Inflammatory macrophage treated with lipopolysaccharide for 4 hours (primary cell): Measurements from ENCODE around the gene DEPDC5.

Experiments
- DNase-seq: peaks from one replicate; pipeline ENCODE4 v3.0.0-alpha.2; 2020

Gene DEPDC5

GRCh38 chr22:31816750-31817149 is 62.9 kb downstream of the DEPDC5 start:
- no peak for DNase-seq

DNA sequence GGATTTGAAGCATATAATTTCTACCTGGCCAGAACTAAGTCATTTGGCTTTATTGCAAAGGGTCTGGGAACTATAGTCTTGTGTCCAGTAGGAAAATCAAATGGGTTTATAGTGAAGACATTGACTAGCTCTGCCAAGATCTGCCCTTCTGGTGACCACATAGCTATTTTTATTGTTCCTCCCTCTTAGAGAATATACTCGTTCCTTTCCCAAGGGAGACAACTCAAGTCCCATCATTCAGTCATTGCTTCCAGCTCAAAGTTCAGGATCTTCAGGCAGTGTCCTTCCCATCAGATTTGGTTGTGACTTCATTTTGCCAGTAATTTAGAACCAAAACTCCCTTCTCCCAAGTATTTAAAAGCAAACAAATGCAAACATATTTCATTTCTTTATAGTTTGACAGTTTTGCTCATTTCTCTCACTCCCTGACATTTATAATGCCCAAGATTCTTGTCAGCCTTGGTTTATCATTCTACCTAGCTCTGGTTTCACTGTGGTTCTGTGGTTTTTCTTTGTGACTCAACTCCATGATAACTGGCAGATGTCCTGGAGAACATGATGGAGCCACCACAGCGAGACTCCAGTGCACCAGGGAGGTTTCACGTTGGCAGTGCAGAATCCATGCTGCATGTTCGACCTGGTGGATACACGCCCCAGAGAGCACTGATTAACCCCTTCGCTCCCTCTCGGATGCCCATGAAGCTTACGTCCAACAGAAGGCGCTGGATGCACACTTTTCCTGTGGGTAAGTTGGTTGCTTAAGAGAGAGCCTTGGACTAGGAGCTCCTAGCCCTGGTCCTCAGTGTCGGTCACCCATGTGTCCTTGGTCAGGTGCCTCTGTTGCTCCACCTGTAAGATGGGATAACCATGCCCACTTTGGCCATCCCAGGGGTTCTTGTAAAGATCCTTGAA is 64.9 kb downstream of the DEPDC5 start:
- no peak for DNase-seq

- DNase-seq = no peak
These were observed 66.8 kb downstream of the DEPDC5 start for GRCh38 chr22:31820655-31821054.

GRCh38 chr22:31821572-31821971 is 67.8 kb downstream of the DEPDC5 start:
- DNase-seq = no peak

DNA sequence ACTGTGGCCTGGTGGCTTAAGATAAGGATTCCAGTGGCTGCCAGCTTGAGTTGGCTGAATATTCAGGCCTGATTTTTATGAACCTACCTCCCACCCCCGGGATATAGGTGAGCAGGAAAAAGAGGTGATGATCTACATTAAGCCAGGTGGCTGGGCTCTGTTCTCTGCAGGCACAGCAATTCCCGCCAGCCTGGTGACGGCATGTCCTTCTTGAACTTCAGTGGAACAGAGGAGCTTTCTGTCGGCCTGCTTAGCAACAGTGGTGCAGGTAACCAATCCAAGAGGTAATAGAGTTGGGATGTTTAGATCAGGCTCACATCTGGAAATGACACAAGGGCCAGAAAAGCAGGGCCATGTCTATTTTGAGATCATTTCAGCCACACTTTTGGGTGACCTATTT is 68.7 kb downstream of the DEPDC5 start:
- no peak for DNase-seq

GRCh38 chr22:31825513-31825912 is 71.7 kb downstream of the DEPDC5 start:
- DNase-seq = no peak

- no peak for DNase-seq
These were observed 72.6 kb downstream of the DEPDC5 start for GRCh38 chr22:31826443-31826842.

DNA sequence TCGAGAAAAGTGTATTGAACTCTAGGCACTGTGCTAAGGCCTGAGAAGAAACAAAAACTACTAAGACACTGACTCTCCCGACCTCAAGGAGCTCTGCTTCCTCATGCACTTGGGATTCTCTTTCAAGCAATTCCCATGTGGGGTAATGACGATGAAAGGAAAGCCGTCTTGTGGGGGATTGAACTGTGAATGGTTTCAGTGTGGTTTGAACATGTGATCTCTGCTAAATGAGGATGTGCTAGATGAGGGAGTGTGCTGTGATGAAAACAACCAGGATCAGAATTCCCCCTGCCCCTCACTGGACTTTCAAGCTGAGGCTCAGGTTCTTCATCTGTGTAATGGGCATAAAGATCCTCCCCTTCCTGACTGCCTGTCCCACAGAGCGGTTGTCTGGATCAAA is 74.9 kb downstream of the DEPDC5 start:
- DNase-seq = peak; percentile 11

DNA sequence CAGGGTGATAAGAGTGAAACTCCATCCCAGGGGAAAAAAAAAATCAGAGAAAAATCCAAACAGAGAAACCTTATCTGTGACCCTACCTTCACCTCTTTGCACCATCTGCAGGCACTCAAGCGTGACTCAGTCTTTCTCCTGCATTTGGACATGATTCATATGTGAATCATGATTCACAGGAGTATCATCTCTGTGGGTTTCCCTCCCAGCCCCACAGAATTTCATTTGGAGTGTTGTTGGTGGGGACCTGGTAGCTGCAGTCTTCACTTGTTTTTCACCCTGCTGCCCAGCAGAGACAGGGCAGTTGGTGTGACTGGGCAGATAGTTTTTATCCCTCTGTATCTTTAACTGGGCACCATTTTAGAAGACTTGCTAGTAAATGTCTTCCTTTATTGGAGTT is 75.7 kb downstream of the DEPDC5 start:
- DNase-seq = peak; percentile 13

DNA sequence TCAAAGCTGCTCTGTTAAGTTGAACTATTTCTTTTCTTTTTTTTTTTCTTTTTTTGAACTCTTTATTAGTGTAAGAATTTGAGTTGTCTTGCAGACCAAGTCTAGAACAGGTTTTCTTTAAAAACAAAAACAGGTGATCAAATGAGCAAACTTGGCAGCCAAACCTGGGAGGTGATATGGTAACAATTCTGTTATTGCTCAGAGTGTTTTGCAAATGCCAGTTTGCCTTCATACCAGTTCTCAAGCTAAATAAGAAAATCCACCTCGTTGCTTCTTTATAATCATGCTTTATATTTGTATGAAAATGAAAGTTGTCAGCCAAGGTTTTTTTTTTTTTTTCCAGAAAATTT is 76.9 kb downstream of the DEPDC5 start:
- DNase-seq = no peak

DNA sequence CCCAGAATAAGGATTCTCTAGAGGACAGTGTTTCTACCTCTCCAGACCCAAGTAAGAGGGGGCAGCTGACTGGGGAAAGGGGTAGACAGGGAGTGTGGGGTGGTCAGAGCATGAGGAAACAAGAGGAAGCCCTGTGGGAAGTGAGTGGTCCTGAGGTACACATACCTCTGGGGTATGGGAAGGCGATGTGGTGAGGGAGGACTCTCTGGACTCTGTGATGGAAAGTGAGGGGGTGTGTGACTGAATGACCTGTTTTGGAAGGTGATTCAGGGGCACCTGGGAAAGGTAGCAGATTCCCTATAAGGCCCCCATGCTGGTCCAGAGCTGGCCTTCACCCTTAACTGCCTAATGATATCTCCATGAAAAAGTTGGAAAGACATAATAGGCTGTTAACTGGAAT is 80.1 kb downstream of the DEPDC5 start:
- DNase-seq = no peak

- DNase-seq = no peak
These were observed 82.2 kb downstream of the DEPDC5 start for GRCh38 chr22:31836010-31836409.

DNA sequence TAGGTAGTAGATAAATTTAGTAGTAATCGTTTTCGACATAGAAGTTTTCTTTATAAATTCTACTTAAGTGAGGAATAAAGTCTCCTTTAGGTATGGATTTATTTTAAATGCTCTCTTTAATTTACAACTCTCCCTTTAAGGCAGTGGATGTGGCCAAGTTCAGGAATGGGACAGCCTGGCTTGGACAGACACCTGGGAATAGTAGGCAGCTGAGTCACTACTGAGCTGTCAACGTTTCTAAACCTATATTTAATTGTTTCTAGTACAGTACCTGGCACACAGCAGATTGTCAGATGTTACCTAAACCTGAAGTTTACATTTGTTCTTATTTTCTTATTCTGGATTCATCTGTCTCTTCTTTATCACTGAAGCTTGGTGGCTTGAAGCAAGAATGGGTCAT is 85.1 kb downstream of the DEPDC5 start:
- no peak for DNase-seq

- DNase-seq = no peak
These were observed 86.2 kb downstream of the DEPDC5 start for GRCh38 chr22:31839986-31840385.

DNA sequence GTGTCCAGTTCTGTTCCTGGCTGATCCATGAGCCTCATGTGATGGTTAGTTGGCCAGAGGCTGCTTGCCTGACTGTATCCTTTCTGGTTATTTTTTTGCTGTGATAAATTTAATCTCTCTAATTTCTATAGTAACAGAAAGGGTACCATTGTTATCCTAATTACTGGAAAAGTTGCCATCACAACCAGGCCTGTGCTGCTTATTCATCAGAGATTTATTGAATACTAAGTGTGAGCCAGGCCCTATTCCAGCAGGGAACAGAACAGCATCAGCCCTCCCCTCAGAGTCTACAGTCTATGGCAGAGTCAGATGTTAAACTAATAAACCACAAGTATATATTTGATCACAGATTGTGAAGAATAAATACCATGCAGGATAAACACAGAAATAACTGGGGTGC is 86.8 kb downstream of the DEPDC5 start:
- DNase-seq = no peak

GRCh38 chr22:31841078-31841827 is 87.4 kb downstream of the DEPDC5 start:
- DNase-seq = no peak

GRCh38 chr22:31843526-31843925 is 89.7 kb downstream of the DEPDC5 start:
- DNase-seq = no peak

GRCh38 chr22:31844941-31845340 is 91.1 kb downstream of the DEPDC5 start:
- no peak for DNase-seq

GRCh38 chr22:31846161-31847115 is 92.6 kb downstream of the DEPDC5 start:
- DNase-seq = peak; percentile 29

DNA sequence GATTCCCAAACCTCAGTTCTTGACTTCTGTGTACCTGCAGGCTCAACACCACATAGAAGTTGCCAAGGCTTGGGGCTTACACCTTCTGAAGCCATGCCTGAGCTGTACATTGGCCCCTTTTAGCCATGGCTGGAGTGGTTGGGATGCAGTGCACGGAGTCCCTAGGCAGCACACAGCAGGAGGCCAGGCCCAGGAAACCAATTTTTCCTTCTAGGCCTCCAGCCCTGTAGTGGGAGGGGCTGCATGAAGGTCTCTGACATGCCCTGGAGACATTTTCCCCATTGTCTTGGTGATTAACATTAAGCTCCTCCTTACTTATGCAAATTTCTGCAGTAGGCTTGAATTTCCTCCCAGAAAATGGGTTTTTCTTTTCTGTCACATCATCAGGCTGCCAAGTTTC is 94.6 kb downstream of the DEPDC5 start:
- no peak for DNase-seq

DNA sequence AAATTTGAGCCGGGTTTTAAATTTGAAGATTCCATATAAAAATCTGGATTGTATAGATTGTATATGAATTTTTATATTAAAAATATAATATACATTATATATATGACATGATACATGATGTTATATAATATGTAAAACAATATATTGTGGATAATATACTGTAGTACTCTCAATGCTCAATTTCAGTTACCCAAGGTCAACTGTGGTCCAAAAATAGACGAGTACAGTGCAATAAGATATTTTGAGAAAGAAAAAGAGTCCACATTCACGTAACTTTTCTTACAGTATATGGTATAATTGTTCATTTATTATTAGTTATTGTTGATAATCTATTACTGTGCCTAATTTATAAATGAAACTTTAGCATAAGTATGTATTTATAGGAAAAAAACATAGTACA is 96.3 kb downstream of the DEPDC5 start:
- no peak for DNase-seq

DNA sequence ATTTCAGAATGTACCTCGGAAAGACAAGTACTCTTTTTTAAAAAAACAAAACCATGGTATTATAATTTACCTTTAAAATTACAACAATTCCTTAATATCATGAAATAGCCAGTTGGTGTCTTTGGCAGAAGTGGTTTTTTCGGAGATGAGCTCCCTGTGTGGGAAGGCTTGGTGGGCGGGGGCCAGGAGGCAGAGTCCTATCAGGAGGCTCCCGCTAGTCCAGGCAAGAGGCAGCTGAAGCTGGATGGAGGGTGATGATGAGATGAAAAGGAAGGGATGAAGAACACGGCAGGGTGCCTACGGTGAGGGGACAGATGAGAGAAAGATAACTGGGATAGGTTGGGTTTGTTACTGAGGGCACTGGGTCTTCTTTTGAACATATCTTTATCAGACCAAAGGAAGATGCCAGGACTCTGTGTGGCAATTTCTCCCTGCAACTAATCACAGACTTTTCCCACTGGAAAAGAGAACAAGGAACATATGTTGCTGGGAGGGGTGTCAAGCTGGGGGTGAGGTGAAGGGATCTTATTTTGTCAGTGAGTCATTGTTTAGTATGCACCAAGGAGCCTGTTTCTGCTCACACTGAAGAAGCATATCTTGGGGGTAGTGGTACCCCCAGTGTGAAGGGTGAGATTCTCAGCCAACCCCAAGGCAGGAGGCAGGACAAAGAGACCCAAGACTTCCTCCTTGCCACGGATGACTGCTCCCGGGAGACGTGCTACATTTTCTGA is 99.0 kb downstream of the DEPDC5 start:
- no peak for DNase-seq
